ENCODE results near the gene UBE2K. TPM values are rescaled to one million over a fixed set of nuclear protein-coding genes. Genes with fewer than 3 reads are reported as not detected.

UBE2K gene
- total and polyA plus RNA-seq, 2 of the 13 experiments (the other 11 are each of a cell fraction or from before 2014, with no cell fraction given): 36.2 to 81.0 TPM

GRCh38 chr4:39687014-39687413 lies 10.9 kb upstream of the UBE2K start:
- FAIRE-seq (no peak), DNase-seq (ENCODE audit: low spot score) (no peak), ATAC-seq (no peak; the same call in 2 of the 3 replicates)
- Histone ChIP-seq H3K27ac (ENCODE audit: extremely low read length, insufficient read depth, low read length) (no peak overlapping the region), H3K9me3 (ENCODE audit: low read length) (no peaks in the 10 kb centered on the region), H3K9ac (ENCODE audit: insufficient read depth, low read depth, low read length) (no peak overlapping the region), H3K36me3 (replicated peaks in 1 of 2; ENCODE audit: control insufficient read depth in 1 of 2, insufficient read depth in 2 of 2, low read length in 2 of 2) (no peaks in the 10 kb centered on the region), H4K20me1 (ENCODE audit: insufficient read depth, low read length) (no peaks in the 10 kb centered on the region), H3K27me3 (ENCODE audit: control insufficient read depth in 1 of 2, insufficient read depth in 2 of 2, low read length in 2 of 2) (no peaks in the 10 kb centered on the region), H2AFZ (ENCODE audit: low read length) (peak overlapping the region; percentile 32), H3K4me1 (ENCODE audit: insufficient read depth, low read length) (peaks cover 14% of the 10 kb centered on the region; the same call in 1 of the 2 replicates), H3K79me2 (ENCODE audit: insufficient read depth, low read length) (no peaks in the 10 kb centered on the region), H3K4me2 (ENCODE audit: low read depth, low read length) (peak overlapping the region; percentile 8; the same call in 1 of the 2 replicates), H3K4me3 (replicated peaks in 1 of 3; ENCODE audit: insufficient read depth in 1 of 3, low read depth in 2 of 3, low read length in 3 of 3) (no peak overlapping the region)
- TF ChIP-seq HMGA1 (CRISPR knock-in tag; conservative IDR thresholded peaks at IDR 0.05) (no peak), SMYD3 (CRISPR knock-in tag; IDR thresholded peaks at IDR 0.05) (no peak), GRHL1 (CRISPR knock-in tag; conservative IDR thresholded peaks at IDR 0.05) (no peak), ZBTB8A (CRISPR knock-in tag; IDR thresholded peaks at IDR 0.05; ENCODE audit: borderline replicate concordance, low read depth) (no peak), SATB2 (CRISPR knock-in tag; IDR thresholded peaks at IDR 0.05) (no peak), ZNF430 (CRISPR knock-in tag; IDR thresholded peaks at IDR 0.05) (no peak), ZNF784 (CRISPR knock-in tag; IDR thresholded peaks at IDR 0.05; ENCODE audit: borderline replicate concordance) (no peak), NONO (IDR thresholded peaks at IDR 0.05) (no peak), NONO (CRISPR knock-in tag; conservative IDR thresholded peaks at IDR 0.05) (no peak), ZNF616 (CRISPR knock-in tag; IDR thresholded peaks at IDR 0.05; ENCODE audit: low read depth) (no peak), NFYC (CRISPR knock-in tag; IDR thresholded peaks at IDR 0.05) (no peak), TAF15 (IDR thresholded peaks at IDR 0.05; ENCODE audit: low read depth, low read length, poor library complexity, severe bottlenecking) (no peak), ARID4A (CRISPR knock-in tag; IDR thresholded peaks at IDR 0.05; ENCODE audit: borderline replicate concordance) (no peak), ZFY (CRISPR knock-in tag; IDR thresholded peaks at IDR 0.05) (no peak)
- intact Hi-C loops (cut with micrococcal nuclease; ENCODE audit: unreplicated experiment) (no loop called here), in situ Hi-C loops (cut with HindIII; ENCODE audit: extremely low pct_ligation_motif_present, low pct_unique_long_range_greater_than_20kb) (no loop called here)
- no TSS peak for BruUV-seq (replicated peaks)
- ChIA-PET CTCF (ENCODE audit: low intra/inter-chr PET ratio, low total read pairs) (no interaction called here), POLR2A (no interaction called here)

Data from HepG2 (cell line).